ENCODE measurements around the gene DCUN1D2.
A peak's percentile ranks its signal among the peaks of the same experiment; 100 is the strongest.
"Not testable (repeated sequence)": the region's sequence is repeated elsewhere in the genome, so short reads cannot be mapped to it uniquely, and the experiment has no call there.

DCUN1D2 gene

DNA sequence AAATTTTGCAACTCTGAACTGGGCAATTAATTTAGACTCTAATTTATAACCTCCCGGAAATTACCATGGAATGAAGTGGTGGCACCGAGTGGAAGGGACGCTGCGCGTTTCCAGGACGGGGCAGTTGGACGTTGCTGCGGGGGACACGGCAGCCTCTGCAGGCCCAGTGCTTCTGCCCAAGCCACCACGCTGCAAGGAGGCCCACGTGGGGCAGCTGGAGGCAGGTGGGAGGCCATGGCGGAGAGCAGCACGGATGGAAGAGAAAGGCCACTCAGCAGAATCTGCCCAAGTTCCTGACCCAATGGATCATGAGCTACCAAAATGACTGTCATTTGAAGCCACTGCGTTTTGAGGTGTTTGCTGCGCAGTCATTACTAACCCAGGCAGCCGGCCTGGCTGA is 26.0 kb downstream of the DCUN1D2 start:
- DNase-seq, result no peak

DNA sequence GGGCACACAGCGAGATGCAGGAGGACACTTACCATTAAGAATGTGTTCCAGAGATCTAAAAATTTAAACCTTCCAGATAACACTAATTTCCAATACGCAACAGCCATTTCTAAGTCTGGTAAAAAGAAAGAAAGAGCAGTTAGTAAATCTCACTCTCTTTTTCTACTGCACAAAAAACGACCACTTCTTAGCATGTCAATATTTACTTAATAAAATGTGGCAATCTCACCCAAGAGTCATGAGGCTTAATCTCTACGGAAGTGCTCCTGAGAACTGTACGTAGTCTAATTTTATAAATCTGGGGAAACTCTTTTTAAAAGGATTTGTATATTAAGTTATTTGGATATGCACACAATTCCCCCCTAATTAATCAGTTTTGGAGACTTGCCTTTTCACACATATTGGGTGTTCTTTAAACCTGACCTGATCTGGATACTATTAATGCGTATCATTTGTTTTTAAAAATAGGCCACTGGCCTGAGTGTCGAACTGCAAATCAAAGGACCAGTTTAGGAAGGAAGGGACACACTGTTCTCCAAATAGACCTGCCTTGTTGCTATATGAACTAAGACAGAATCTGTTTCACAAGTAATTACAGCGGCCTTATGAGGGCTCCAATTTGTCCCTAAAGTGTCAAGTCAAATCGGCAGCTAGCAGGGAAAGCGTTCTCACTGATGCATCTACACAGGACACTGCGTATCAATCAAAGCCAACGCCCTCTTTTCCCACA is 29.3 kb downstream of the DCUN1D2 start:
- no peak for DNase-seq

DNA sequence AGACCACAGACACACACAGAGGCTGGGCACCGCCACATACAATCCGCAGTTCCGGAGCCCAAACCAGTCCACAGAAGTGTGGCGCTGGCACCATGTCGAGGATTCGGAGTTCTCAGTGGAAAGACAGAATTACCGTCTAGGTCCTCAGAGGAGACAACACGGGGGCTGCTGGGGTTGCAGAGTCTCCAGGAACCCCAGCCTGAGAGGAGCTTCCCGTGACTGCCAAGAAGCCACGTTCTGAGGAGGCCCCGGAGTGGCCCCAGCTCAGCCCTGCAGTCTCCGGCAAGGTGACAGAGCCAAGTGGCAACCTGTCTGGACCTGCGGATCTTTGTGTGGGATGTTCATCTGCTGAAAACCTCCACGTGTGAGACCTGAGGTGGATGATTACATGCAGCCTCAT is 29.9 kb downstream of the DCUN1D2 start:
- no peak for DNase-seq

DNA sequence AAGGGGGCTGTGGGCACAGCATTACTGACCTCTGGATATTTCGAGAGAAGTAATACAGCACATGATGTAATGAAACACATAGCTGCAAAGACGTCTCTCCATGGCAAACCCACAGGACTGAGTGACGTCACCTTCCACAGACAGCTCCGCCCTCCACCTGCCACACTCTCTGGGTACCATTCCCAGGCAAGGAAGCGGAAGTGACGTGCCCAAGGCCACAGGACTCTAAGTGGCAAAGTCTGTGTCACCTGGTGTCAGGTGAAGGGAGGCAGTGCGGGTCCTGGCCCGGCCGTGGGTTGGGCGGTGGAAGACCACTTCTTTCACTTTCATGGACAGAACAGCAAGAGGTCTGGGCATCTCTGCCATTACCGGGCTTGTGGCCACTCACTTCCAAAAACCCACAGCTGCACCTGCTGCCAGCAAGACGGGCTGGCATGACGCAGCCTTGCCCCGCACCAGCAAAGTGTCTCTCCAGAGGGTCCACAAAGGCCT is 30.4 kb downstream of the DCUN1D2 start:
- no peak for DNase-seq

GRCh38 chr13:113458253-113459065 is 32.1 kb downstream of the DCUN1D2 start:
- DNase-seq, result no peak

DNA sequence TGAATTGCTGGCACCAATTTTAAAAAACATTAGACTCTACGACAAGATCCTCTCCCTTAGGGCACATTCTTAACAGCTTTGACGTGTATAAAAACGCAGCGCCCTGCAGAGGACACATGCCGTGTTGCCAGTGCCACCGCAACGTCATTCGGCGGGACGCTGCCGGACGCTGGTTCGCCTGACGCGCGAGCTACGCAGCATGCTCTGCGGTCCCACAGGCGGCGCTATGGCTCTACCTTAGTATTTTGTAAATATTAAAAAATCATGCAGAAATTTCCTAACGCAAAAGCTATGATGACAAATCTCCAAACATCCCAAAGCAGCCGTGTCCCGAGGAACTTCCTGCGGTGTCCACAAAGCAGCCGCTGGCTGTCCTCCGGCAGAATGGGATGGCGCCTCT is 33.0 kb downstream of the DCUN1D2 start:
- DNase-seq, result no peak

DNA sequence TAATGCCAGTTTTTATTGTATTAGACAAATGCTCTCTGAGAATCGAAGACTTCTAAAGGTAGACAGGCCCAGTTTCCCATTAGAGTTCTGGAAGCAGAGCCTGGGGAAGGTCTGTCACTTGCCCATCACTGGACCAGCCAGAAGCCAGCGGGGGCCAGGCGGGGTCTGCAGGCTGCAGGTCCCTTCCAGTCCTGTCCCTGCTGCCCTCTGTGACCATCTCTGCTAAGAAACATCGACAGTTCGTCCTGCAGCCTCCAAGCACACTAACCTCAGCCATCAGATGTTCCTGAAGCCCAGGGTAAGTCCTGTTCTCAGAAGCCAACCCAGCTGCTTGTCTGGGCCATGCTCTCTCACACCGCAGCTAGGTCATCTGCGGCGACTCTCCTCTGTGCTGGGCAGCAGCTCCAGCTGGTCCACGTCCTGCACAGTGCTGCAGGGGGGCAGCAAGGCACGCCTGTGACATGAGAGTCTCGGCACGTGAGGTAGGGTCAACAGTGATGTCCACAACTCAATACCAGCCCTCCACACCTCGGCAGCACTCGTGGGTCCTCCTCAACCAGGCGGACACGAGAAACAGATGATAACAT is 34.3 kb downstream of the DCUN1D2 start:
- DNase-seq, result no peak

DNA sequence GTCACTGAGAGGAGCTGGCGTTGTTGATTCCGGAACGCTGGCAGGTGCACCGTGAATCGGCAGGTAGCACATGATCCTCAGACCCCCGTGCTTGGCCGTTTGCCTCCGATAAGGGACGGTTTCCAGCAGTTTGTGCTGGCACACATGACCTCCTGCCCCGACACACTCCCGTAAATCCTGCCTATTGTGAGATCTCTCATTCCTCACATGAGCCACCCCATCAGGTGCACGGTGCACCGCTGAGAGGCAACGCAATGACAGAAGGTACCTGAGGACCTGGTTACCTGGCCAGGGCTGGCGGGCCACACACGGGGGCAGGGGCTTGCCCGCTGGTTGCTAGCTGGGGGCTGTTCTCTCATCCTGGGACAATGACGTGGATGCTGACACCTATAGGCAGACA is 35.1 kb downstream of the DCUN1D2 start:
- no peak for DNase-seq

- DNase-seq, result no peak
Measured at GRCh38 chr13:113454936-113455335, 35.6 kb downstream of the DCUN1D2 start.

DNA sequence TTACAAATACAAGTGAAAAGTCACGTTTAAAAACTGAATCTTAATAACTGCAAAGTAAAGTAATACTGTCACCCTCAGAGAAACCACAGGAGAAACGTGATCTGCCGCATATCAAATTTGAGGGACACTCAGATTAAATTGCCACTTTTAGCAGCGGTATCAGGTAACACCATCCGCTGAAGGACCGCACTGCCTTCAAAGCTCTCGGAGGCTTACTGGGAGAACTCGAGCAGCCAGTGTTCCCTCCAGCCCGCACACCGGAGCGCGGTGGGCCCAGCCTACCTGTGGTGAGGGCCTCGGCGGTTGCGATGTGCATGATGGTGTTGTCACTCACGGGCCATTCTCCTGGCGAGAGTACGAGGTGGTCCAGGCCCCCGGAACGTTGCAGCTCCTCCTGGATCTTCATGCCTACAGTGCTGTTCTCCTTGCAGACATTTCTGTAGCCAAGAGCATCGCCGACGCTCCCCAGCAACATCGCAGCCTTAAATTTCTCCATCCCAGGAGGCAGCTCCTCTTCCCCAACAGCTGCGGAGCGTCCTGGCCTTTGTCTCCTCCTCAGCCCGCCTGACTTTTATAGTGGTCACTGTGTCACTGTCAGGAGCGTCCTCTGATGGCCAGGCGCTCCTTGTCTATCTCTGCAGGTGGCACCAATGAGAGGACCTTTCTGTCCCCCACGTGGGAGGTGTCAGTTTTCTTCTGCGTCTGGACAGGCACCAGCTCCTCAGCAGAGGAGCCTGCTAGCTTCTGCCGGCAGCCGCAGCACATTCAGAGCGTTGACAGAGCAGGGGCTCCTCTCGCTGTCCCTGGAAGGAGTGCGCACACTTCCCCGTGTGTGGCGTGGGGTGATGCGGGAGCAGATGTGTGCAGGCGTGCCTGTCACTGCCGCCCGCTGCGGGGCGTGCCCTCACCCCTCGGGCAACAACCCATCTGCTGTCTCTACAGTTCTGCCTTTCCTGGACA is 37.3 kb downstream of the DCUN1D2 start, which contains the start of gene ADPRHL1:
ADPRHL1 (minus strand) TSS at position 547 of the 960 bp plus-strand sequence; CDS start at position 496, 51 bp downstream.
- DNase-seq, result no peak

- DNase-seq, result no peak
Measured at GRCh38 chr13:113452466-113452865, 38.0 kb downstream of the DCUN1D2 start.

DNA sequence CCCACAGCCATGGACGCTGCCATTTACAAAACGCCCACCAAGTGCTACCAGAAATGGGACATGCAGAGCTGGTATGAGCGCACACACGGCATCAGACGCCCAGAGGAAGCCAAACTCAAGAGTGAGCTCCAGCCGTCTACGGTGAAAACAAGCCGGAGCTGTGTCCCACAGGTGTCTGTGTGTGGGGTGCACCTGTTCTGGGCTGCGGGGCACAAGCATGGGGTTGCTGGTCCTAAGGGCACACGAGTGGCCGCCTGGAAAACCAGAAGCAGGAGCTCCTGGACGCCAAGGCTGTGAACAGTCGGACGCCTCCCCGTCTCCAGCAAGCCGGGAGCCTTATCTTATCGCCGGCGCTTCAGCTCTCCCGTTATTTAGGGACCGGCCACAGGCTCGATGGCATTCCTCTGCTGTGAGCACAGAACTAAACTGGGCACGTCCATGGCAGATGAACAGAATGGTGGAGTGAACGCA is 38.5 kb downstream of the DCUN1D2 start:
- DNase-seq, result no peak

GRCh38 chr13:113450861-113451620 is 39.5 kb downstream of the DCUN1D2 start:
- peak in 1 of 2 donors; percentile 14 for DNase-seq

DNA sequence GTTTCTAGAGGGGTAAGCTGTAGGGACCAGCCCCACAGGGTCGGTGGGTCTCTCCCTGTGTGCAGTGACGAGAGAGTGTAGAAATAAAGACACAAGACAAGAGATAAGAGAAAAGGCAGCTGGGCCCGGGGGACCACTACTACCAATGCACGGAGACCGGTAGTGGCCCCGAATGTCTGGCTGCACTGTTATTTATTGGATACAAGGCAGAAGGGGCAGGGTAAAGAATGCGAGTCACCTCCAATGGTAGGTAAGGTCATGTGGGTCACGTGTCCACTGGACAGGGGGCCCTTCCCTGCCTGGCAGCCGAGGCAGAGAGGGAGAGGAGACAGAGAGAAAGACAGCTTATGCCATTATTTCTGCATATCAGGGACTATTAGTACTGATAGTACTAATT is 40.2 kb downstream of the DCUN1D2 start:
- not testable (repeated sequence) for DNase-seq

- no peak for DNase-seq
Measured at GRCh38 chr13:113449693-113450347, 40.7 kb downstream of the DCUN1D2 start.

GRCh38 chr13:113448885-113449692 is 41.4 kb downstream of the DCUN1D2 start:
- DNase-seq, result peak in 1 of 2 donors; percentile 29

- DNase-seq, result no peak
Measured at GRCh38 chr13:113448545-113448884, 42.0 kb downstream of the DCUN1D2 start.

- DNase-seq, result no peak
Measured at GRCh38 chr13:113447596-113447995, 42.9 kb downstream of the DCUN1D2 start.

DNA sequence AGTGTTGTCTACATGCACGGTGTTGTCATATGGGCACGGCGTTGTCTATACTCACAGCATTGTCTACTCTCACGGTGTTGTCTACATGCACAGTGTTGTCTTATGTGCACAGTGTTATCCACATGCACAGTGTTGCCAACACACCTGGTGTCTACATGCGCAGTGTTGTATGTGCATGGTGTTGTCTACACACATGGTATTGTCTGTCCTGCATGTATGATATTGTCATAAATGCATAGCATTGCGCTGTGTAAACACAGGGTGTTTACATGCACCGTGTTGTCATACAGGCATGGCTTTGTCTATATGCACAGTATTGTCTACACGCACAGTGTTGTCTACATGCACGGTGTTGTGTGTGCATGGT is 44.0 kb downstream of the DCUN1D2 start:
- no peak for DNase-seq

All from hippocampal formation (tissue), 2 donors.